T-helper 22 cell (primary cell): ENCODE results near the gene MIDN.

Source experiments
- DNase-seq: peaks from one replicate; pipeline ENCODE4 v3.0.0-alpha.2; 2020; ENCODE audit warnings: low read depth

Gene MIDN

DNA sequence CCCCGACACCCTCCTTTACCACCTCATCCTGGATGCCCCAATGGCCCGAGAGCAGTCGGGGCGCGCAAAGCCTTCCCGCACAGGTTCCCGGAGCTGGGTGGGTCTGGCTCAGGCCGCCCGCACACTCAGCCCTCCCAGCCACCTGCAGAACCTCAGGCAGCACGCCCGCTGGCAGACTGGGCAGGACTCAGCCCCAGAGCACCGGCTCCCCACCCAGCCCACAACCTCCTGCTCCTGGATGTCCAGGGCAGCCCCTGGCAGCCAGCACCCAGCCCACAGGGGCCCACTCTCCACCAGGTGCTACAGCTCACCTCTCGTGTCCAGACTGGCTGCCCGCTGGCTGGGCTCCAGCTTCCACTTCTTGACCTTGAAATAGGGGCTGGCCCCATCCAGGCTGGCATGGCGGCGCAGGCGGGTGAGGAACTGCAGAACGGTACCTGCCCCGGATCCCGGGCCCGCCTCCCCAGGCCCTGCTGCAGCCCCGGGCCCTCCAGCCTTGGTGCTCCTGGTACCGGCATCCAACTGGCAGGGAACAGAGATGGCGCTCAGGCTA is 15.2 kb upstream of the MIDN start:
- DNase-seq: no peak

DNA sequence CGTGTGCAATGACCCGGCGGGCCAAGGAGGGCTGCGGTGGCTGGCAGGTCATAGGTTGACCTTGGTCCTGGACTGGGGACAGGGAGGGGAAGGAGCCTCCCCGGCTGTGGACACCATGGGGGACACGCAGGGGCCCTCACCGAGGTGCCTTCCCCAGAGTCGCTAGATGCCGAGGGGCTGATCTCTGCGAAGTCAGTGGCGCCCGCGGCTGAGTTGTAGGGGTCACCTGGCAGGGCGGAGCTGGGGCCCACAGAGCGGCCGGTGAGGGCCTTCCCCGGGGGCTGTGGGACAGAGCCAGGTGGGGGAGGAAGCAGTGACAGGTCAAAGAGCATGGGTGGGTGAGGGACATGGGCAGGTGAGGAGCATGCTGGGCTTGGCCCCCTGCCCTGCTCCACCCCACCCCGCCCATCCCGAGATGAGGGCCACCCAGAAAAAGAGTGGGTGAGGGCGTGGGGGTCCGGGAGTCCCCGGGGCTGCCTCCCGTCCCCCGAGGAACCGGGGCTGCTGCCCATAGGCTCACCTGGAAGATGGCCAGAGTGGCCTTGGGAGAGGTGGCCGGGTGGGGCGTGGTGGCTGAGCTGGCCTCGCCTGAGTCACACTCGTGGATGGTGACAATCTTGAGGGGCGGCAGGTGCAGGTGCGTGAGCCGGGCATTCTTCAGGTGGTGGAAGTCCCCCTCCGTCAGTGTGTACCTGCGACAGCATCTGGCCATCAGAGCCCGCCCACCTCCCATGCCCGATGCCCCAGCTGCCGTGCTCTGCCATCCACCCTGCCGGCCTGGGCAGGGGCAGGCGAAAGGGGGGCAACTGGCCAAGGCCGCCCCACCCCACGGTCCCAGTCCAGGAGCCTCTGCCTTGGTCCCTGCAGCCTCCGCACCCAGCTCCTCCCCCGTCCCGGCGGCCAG is 14.1 kb upstream of the MIDN start:
- DNase-seq: no peak

DNA sequence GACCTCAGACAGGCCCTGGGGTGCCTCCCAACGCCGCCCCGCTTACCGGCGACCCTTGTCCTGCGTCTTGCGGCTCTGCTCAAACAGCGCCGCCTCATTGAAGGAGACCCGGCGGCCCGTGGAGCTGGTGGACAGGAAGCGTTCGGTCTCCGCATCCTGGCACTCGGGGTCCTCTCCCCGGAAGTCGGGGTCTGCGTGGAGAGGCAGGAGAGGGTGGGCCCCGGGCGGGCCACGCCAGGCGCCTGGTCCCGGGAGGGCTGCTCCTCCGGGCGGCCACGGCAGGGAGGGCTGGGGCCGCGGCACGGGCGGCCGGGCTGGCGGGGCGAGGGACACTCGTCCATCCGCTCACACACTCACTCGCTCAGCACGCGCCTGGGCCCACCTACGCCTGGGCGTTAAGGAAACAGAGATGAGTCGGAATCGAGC is 13.4 kb upstream of the MIDN start:
- no peak for DNase-seq

GRCh38 chr19:1235625-1236538 is 12.5 kb upstream of the MIDN start:
- no peak for DNase-seq

GRCh38 chr19:1236576-1236975 is 11.8 kb upstream of the MIDN start:
- no peak for DNase-seq

DNA sequence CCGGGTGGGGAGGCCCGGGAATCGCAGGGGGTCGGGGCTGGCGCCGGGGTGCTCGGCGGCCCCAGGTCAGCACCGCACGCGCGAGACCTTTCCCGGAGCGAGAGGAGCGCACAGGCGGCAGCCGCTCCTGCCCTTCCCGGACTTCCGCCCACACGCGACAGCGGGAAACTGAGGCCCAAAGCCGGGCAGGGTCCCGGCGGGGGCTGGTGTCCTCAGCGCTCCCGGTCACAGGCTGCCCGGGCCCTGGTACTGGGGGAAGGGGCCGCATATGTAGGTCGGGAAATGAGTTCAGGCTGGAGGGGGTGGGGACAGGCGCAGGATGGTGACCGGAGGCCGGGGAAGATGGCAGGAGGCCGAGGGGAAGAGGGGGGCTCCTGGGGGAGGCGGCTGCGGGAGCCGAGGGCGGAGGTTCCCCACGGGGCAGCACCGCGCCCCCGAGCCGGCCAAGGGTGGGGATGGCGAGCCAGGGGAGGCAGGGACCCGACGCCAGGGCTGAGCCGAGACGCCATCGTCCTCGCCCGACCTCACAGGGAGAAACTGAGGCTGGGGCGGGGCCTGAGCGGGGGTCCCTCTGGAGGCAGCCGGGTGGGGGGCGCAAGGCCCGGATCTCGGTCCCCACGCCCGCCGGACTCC is 11.2 kb upstream of the MIDN start:
- no peak for DNase-seq

DNA sequence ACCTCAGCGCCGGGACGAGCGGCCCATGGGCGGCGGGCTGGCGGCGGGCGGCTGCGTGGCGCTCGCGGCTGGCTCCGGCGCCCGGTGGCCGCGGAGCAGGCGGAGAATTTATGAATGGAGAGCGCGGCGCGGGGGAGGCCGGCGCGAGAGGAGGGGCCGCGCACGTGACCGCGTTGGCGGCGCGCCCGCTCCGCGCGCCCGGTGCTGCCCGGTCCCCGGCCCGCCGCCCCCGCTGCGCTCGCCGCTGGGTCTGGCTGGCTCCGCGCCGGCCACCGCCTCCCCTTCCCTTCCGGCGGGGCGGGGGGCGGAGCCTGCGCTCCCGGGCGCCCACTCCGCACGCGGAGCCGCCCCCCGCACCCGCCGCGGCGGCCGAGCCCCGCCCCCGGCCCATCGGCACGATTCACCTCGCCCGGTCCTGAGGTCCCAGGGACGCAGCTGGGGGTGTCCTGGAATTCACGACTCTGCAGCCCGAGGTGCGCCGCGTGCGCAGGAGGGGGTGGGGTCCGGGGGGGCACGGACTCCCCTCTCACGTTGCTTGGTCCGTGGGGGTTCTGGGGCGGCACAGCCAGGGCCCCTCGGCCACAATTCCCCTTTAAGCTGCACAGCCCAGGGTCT is 10.5 kb upstream of the MIDN start, which contains the start of gene CBARP:
Gene CBARP (minus strand): TSS at position 252 of the 615 bp plus-strand sequence. CDS start 1,905 bp downstream, outside the sequence.
- DNase-seq: no peak

DNA sequence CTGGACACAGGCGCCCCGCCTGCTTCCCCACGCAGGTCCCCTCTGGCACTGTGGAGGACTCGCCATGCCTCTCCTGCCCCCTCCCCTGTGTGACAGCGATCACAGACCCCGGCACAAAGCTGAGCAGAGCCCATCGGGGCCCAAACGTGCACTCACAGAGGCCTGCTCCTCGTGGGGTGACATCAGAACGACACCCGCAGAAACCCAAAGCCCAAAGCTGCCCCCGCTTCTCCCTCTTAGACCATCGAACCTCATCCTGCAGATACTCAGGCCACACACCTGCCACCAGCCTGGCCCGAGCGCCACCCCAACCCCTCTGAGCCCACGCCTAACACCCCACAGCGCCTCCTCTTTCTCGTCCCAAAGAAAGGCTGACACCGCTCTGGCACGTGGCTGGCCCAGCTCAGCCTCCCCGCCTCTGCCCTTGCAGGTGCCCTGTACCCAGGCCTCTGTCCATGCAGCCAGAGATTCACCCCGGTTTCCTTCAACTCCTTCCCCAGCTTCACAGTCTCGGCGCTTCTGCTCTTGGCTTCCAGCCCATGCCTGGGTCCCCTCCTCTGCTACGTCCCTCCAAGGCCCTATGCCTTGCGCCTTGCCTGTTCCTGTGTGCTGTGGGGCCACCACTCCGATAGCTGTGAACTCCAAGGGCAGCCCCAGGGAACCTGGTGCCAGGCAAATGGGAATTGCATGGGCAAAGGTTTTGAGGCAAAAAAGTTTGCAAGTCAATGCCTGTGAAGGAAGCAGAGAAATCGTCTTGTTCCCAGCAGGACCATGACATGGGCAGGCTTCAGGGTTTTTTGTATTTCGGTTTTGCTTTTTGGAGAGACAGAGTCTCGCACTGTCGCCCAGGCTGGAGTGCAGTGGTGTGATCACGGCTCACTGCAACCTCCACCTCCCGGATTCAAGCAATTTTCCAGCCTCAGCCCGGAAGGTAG is 9.7 kb upstream of the MIDN start:
- no peak for DNase-seq

- DNase-seq: no peak
These were observed 9.0 kb upstream of the MIDN start for GRCh38 chr19:1239420-1239795.

GRCh38 chr19:1239796-1240737 is 8.3 kb upstream of the MIDN start:
- peak; percentile 91 for DNase-seq

DNA sequence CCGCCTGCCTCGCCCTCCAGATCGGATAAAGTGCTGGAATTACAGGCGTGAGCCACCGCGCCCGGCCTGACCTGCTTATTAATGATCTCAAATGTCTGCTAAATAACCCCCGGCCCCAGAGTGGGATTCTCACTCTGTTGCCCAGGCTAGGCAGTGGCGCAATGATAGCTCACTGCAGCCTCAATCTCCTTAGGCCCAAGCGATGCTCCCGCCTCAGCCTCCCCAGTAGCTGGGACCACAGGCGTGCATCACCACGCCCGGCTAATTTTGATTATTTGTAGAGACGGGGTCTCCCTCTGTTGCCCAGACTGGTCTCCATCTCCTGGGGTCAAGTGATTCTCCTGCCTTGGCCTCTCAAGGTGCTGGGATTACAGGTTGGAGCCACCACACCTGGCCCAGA is 7.5 kb upstream of the MIDN start:
- no peak for DNase-seq

DNA sequence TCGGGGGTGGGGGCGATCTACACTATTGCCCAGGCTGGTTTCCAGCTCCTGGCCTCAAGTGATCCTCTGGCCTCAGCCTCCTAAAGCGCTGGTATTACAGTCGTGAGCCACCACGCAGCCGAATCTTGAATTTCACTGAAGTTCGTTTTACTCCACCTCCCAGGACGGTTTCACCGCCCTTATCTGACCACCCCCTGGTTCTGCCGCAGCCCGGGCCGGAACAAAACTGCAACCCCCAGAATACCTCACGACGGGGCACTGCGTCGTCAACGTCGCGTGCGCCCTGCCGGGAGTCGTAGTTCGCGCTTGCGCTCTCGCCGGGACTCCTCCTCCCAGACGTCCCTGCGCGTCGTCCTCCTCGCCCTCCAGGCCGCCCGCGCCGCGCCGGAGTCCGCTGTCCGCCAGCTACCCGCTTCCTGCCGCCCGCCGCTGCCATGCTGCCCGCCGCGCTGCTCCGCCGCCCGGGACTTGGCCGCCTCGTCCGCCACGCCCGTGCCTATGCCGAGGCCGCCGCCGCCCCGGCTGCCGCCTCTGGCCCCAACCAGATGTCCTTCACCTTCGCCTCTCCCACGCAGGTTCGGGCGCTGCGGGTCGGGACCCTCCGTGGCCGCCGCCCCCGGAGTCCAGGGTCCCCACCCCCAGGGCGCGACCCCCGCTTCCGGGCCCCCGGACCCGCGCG is 6.8 kb upstream of the MIDN start, which contains the start of gene ATP5F1D:
Gene ATP5F1D (plus strand): TSS at position 335 of the 679 bp plus-strand sequence. CDS start 100 bp downstream, at position 435.
- DNase-seq: peak; percentile 82

DNA sequence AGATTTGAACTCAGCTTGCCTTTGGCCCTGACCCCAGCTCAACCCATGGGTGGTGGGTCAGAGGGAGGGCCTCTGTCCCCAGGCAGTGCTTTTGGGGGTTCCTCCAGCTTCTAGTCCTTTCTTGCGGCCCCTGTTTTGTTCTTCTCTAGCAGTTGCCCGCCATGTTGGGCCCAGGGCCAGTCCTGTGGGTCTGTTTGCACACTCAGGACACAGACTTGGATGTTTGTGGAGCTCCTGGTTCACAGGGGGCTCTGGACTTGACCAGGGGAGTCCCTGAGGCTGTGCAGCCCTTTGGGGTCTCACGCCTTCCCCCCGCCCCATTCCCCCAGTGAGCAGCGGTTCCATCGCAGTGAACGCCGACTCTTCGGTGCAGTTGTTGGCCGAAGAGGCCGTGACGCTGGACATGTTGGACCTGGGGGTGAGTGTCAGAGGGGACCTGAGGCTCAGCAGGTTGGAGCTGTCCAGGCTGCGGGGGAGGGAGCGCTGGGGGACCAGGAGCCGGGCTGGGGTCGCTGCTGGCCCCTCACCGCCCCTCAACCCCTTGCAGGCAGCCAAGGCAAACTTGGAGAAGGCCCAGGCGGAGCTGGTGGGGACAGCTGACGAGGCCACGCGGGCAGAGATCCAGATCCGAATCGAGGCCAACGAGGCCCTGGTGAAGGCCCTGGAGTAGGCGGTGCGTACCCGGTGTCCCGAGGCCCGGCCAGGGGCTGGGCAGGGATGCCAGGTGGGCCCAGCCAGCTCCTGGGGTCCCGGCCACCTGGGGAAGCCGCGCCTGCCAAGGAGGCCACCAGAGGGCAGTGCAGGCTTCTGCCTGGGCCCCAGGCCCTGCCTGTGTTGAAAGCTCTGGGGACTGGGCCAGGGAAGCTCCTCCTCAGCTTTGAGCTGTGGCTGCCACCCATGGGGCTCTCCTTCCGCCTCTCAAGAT is 4.4 kb upstream of the MIDN start:
- peak; percentile 69 for DNase-seq

- DNase-seq: no peak
These were observed 3.5 kb upstream of the MIDN start for GRCh38 chr19:1244693-1245451.

- DNase-seq: no peak
These were observed 2.7 kb upstream of the MIDN start for GRCh38 chr19:1245494-1246264.
